ENCODE measurements around the gene SMAD4. TPM values are rescaled to one million over a fixed set of nuclear protein-coding genes. Genes with fewer than 3 reads are reported as not detected.
A peak's percentile ranks its signal among the peaks of the same experiment; 100 is the strongest.

SMAD4 gene
- total RNA-seq, 1 donor from 2014 or later, result 112 TPM

DNA sequence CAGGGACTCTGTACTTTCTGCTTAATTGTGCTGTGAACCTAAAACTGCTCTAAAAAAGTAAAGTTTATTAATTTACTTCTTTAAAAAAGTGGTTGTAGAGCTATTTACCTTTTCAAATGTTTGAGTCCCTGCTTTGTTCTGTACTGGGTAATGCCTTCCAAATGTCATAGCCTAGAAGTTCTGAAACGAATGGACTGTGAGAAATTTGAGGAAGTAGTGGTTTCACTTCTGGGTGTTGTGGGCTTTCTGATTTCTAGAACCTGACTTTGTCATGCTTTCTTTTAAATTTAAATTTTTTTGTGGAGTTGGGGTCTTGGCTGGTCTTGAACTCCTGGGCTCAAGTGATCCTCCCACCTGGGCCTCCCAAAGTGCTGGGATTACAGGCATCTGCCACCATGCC is 44.6 kb downstream of the SMAD4 start:
- intact Hi-C loops (cut with DNase I), result no loop called here
- DNase-seq, result no peak
- Histone ChIP-seq H3K27ac (no peak overlapping the region), H3K4me1 (no peaks in the 10 kb centered on the region), H3K4me3 (no peak overlapping the region), H3K36me3 (peaks cover 55% of the 10 kb centered on the region), H3K9me3 (no peaks in the 10 kb centered on the region), H3K27me3 (no peaks in the 10 kb centered on the region)
- ATAC-seq, result peak; percentile 53
- TF ChIP-seq CTCF (IDR thresholded peaks at IDR 0.05), result no peak

- Histone ChIP-seq H3K36me3 (peaks cover 57% of the 10 kb centered on the region), H3K27me3 (no peaks in the 10 kb centered on the region), H3K9me3 (no peaks in the 10 kb centered on the region), H3K4me1 (no peaks in the 10 kb centered on the region), H3K4me3 (no peak overlapping the region), H3K27ac (no peak overlapping the region)
- DNase-seq (no peak), ATAC-seq (no peak)
- intact Hi-C loops (cut with DNase I), result no loop called here
- no peak for TF ChIP-seq CTCF (IDR thresholded peaks at IDR 0.05)
These were observed 46.5 kb downstream of the SMAD4 start for GRCh38 chr18:51076503-51076902.

DNA sequence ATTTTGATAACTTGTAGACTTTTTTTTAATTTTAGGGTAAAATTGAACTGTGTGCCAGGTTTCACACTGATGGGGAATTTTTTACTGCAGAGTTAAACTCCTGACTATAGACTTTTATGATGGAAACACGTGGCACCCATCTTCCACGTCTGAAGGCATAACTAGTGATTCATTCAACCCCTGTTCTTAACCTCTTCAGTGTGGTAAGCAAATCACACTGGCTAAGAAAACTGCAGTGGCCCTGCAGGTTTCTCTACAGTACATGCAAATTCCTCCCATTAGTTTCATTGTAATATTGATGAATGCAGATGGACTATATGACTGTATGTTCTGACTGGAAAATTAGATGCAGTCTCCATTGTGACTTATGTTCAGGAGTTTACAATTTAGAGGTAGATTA is 47.2 kb downstream of the SMAD4 start:
- peaks cover 50% of the 10 kb centered on the region for H3K36me3 ChIP-seq
- ATAC-seq, result no peak
- no peaks in the 10 kb centered on the region for H3K4me1 ChIP-seq
- no peaks in the 10 kb centered on the region for H3K27me3 ChIP-seq
- TF ChIP-seq CTCF (IDR thresholded peaks at IDR 0.05), result no peak
- H3K27ac ChIP-seq, result no peak overlapping the region
- intact Hi-C loops (cut with DNase I), result no loop called here
- no peaks in the 10 kb centered on the region for H3K9me3 ChIP-seq
- no peak overlapping the region for H3K4me3 ChIP-seq
- no peak for DNase-seq

GRCh38 chr18:51078026-51078425 is 48.0 kb downstream of the SMAD4 start:
- intact Hi-C loops (cut with DNase I), result no loop called here
- no peak for TF ChIP-seq CTCF (IDR thresholded peaks at IDR 0.05)
- H3K4me3 ChIP-seq, result no peak overlapping the region
- H3K27me3 ChIP-seq, result no peaks in the 10 kb centered on the region
- H3K27ac ChIP-seq, result no peak overlapping the region
- H3K4me1 ChIP-seq, result no peaks in the 10 kb centered on the region
- no peaks in the 10 kb centered on the region for H3K9me3 ChIP-seq
- peaks cover 51% of the 10 kb centered on the region for H3K36me3 ChIP-seq
- ATAC-seq, result no peak
- DNase-seq, result no peak

DNA sequence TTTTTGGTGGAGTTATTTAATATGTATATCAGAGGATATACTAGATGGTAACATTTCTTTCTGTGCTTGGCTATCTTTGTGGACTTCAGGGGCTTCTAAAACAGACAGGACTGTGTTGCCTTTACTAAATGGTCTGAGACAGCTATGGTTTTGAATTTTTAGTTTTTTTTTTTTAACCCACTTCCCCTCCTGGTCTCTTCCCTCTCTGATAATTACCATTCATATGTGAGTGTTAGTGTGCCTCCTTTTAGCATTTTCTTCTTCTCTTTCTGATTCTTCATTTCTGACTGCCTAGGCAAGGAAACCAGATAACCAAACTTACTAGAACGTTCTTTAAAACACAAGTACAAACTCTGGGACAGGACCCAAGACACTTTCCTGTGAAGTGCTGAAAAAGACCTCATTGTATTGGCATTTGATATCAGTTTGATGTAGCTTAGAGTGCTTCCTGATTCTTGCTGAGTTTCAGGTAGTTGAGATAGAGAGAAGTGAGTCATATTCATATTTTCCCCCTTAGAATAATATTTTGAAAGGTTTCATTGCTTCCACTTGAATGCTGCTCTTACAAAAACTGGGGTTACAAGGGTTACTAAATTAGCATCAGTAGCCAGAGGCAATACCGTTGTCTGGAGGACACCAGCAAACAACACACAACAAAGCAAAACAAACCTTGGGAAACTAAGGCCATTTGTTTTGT is 52.7 kb downstream of the SMAD4 start:
- intact Hi-C loops (cut with DNase I), result no loop called here
- ATAC-seq, result peak; percentile 54
- peaks cover 70% of the 10 kb centered on the region for H3K36me3 ChIP-seq
- no peak for DNase-seq
- H3K4me3 ChIP-seq, result no peak overlapping the region
- no peaks in the 10 kb centered on the region for H3K4me1 ChIP-seq
- peaks cover 2% of the 10 kb centered on the region for H3K9me3 ChIP-seq
- TF ChIP-seq CTCF (IDR thresholded peaks at IDR 0.05), result no peak
- H3K27ac ChIP-seq, result no peak overlapping the region
- H3K27me3 ChIP-seq, result no peaks in the 10 kb centered on the region

GRCh38 chr18:51083398-51083797 is 53.4 kb downstream of the SMAD4 start:
- Histone ChIP-seq H3K27me3 (no peaks in the 10 kb centered on the region), H3K27ac (no peak overlapping the region), H3K4me1 (no peaks in the 10 kb centered on the region), H3K36me3 (peaks cover 63% of the 10 kb centered on the region), H3K4me3 (no peak overlapping the region), H3K9me3 (peaks cover 9% of the 10 kb centered on the region)
- no peak for TF ChIP-seq CTCF (IDR thresholded peaks at IDR 0.05)
- no peak for ATAC-seq
- no peak for DNase-seq
- intact Hi-C loops (cut with DNase I), result no loop called here
